BJ (cell line): ENCODE measurements around the gene RANBP10. TPM values are rescaled to one million over a fixed set of nuclear protein-coding genes. Genes with fewer than 3 reads are reported as not detected.

ENCODE experiments used
- CTCF ChIA-PET: fragments of 350-600 bp; formaldehyde crosslinking; extraction: SDS; loops from one replicate; lab custom pipeline; 2021; ENCODE audit warnings: antibody characterized with exemption, inconsistent platforms; lab: Yijun Ruan, JAX
- POLR2A ChIA-PET: fragments of 300-600 bp; sonication (Branson Sonifier 250); formaldehyde crosslinking; extraction: SDS; loops from one replicate; lab custom pipeline; 2021; ENCODE audit warnings: antibody characterized with exemption; lab: Charles Lee
- DNase-seq: peaks from one replicate; pipeline ENCODE4 v3.0.0-alpha.2; 2011; ENCODE audit warnings: low read depth
- H3K27me3 ChIP-seq: 2 replicates; pipeline ENCODE4 v1.6.0; 2011; ENCODE audit warnings: low read length; ENCODE audit not compliant: control insufficient read depth, insufficient read depth
- H3K36me3 ChIP-seq: 2 replicates; pipeline ENCODE4 v1.5.1; 2011; ENCODE audit warnings: low read length; ENCODE audit not compliant: control insufficient read depth, insufficient read depth
- H3K4me3 ChIP-seq: 2 replicates; pipeline ENCODE4 v1.5.1; 2011; ENCODE audit warnings: low read depth, mild to moderate bottlenecking, control low read depth, low read length
- polyA plus RNA-seq: library from polyadenylated mRNA; depleted of rRNA; stranded (reverse); fragments of >200 nt; gene quantifications from 2 replicates; pipeline ENCODE4 v1.2.3, GENCODE V29; 2011
- TF ChIP-seq, protein P1 (sequence below): IDR thresholded peaks from 2 replicates; pipeline ENCODE4 v1.5.1; 2011; ENCODE audit warnings: low read depth, mild to moderate bottlenecking, control low read depth, inconsistent platforms, low read length, moderate library complexity; ENCODE audit not compliant: insufficient read depth

The RANBP10 gene
- polyA plus RNA-seq, 1 experiment, result 17.6 TPM

GRCh38 chr16:67774457-67774853 lies 31.9 kb downstream of the RANBP10 start:
- ChIA-PET CTCF (no interaction called here), POLR2A (no interaction called here)
- H3K27me3 ChIP-seq, result no peaks in the 10 kb centered on the region
- TF ChIP-seq, protein P1, sequence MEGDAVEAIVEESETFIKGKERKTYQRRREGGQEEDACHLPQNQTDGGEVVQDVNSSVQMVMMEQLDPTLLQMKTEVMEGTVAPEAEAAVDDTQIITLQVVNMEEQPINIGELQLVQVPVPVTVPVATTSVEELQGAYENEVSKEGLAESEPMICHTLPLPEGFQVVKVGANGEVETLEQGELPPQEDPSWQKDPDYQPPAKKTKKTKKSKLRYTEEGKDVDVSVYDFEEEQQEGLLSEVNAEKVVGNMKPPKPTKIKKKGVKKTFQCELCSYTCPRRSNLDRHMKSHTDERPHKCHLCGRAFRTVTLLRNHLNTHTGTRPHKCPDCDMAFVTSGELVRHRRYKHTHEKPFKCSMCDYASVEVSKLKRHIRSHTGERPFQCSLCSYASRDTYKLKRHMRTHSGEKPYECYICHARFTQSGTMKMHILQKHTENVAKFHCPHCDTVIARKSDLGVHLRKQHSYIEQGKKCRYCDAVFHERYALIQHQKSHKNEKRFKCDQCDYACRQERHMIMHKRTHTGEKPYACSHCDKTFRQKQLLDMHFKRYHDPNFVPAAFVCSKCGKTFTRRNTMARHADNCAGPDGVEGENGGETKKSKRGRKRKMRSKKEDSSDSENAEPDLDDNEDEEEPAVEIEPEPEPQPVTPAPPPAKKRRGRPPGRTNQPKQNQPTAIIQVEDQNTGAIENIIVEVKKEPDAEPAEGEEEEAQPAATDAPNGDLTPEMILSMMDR, result no peak
- no peak for DNase-seq
- H3K36me3 ChIP-seq, result peaks cover 2% of the 10 kb centered on the region; the same call in 1 of the 2 replicates
- H3K4me3 ChIP-seq, result no peak overlapping the region

DNA sequence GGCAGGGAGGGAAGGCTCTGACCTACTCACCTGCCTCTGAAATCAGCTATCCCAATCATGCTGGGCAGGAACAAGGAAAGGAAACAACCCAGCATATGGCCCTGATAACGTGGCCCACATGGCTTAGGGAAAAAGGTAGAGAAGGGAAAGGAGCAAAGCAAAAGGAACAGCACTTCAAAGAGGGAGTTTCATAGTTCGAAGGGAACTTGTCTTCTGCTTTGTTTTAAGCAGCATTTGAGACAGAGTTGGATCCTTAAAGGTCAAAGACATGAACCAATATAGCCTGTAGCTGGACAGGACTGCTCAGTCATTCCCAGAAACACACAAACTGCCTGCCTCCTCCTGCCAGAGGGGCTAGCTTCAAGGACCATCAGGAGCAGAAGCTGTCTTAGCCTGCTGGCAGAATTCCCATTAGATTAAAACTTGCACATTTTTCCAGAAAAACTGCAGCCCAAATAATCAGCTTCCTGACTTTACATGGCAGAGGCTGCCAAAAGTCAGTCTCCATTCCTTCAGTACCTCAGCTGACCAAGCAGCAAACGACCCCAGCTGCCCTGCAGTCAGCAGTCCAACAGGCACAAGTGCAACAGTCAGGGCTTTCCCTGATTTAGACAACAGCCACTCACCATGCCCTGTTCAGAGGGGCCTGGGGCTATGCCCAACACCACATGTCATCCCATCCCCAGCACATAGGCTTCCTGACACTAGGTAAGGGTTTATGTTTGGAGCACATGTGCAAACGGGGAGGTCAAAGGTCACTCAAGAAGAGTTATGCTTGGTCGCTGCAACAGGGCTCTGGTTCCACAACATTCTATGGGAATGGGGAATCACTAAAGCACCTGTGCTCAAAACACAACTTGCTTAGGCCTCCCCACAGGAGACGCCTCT lies 32.5 kb downstream of the RANBP10 start:
- CTCF ChIA-PET, result no interaction called here
- DNase-seq, result no peak
- TF ChIP-seq, protein P1, result no peak
- no peak overlapping the region for H3K4me3 ChIP-seq
- no peaks in the 10 kb centered on the region for H3K27me3 ChIP-seq
- POLR2A ChIA-PET, result no interaction called here
- H3K36me3 ChIP-seq, result peaks cover 2% of the 10 kb centered on the region; the same call in 1 of the 2 replicates

GRCh38 chr16:67773099-67773498 lies 33.3 kb downstream of the RANBP10 start:
- POLR2A ChIA-PET, result no interaction called here
- CTCF ChIA-PET, result interaction anchor here (0.8 kb wide), 1 partner anchor 9 kb away, joined by 3 read pairs; no protein-coding TSS in a partner anchor
- H3K36me3 ChIP-seq, result peaks cover 2% of the 10 kb centered on the region; the same call in 1 of the 2 replicates
- no peaks in the 10 kb centered on the region for H3K27me3 ChIP-seq
- TF ChIP-seq, protein P1, result no peak
- DNase-seq, result no peak
- no peak overlapping the region for H3K4me3 ChIP-seq

DNA sequence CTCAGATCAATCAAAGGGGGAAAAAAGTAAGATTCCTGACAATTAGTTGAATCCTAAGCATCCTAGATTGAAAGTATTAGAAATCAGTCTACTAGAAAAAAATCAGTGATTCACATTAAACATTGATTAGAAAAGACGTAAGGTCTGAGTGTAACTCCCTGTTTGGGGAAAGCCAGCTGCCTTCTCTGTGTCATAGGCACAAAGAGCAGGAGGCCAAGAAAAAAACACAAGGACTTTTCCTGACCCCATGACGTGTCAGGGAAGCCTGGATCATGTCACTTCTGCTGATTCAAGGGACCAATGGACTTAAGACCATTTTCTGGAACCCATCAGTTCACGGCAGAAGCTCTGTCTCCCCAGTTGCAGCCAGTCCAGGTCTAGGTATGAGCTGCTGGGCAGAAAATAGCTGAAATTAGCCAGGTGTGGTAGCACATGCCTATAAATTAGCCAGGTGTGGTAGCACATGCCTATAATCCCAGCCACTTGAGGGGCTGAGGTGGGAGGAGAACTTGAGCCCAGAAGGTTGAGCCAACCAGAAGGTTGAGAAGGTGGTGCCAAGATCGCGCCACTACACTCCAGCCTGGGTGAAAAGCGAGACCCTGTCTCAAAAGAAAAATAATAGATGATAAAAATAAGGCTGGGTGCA lies 35.9 kb downstream of the RANBP10 start:
- TF ChIP-seq, protein P1, result no peak
- DNase-seq, result no peak
- no peaks in the 10 kb centered on the region for H3K27me3 ChIP-seq
- H3K4me3 ChIP-seq, result no peak overlapping the region
- H3K36me3 ChIP-seq, result peaks cover 2% of the 10 kb centered on the region; the same call in 1 of the 2 replicates
- CTCF ChIA-PET, result interaction anchor here (0.8 to 1.2 kb wide), 2 partner anchors 12 to 156 kb away, joined by 3 read pairs; no protein-coding TSS in a partner anchor
- POLR2A ChIA-PET, result interaction anchor here (0.5 kb wide), 1 partner anchor 20 kb away, joined by 4 read pairs; no protein-coding TSS in a partner anchor

DNA sequence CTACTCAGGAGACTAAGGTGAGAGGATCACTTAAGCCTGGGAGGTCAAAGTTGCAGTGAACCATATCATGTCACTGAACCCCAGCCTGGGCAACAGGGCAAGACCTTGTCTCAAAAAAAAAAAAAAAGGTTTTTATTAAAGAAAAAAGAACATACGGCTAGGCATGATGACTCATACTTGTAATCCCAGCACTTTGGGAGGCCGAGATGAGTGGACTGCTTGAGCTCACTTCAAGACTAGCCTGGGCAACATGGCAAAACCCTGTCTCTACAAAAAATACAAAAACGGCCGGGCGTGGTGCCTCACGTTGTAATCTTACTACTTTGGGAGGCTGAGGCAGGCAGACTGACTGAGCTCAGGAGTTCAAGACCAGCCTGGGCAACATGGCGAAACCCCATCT lies 38.4 kb downstream of the RANBP10 start:
- DNase-seq, result peak; percentile 26
- peaks cover 2% of the 10 kb centered on the region; the same call in 1 of the 2 replicates for H3K36me3 ChIP-seq
- POLR2A ChIA-PET, result interaction anchor here (0.7 kb wide), 1 partner anchor 45 kb away, joined by 11 read pairs; no protein-coding TSS in a partner anchor
- CTCF ChIA-PET, result interaction anchor here (0.6 to 1.3 kb wide), 6 partner anchors 45 to 247 kb away, joined by 3 to 5 read pairs (median 4); no protein-coding TSS in a partner anchor
- TF ChIP-seq, protein P1, result no peak
- no peak overlapping the region for H3K4me3 ChIP-seq
- H3K27me3 ChIP-seq, result no peaks in the 10 kb centered on the region
